Endothelial cell of umbilical vein (primary cell): ENCODE data around the gene CHST14. TPM values are rescaled to one million over a fixed set of nuclear protein-coding genes. Genes with fewer than 3 reads are reported as not detected.

Experiments used
- BruUV-seq: library from RNA; stranded (reverse); fragments of 400-500 nt; replicated peaks from 2 replicates; lab custom pipeline; 2021; lab: Mats Ljungman, UMichigan
- CTCF ChIA-PET: fragments of 300-600, 350-600 bp; sonication (Branson Sonifier 250); formaldehyde crosslinking; loops from one replicate; lab custom pipeline; 2021; ENCODE audit warnings: antibody characterized with exemption, inconsistent platforms; lab: Charles Lee
- POLR2A ChIA-PET: fragments of 300-600, 350-600 bp; sonication (Branson Sonifier 250); formaldehyde crosslinking; loops from one replicate; lab custom pipeline; 2021; ENCODE audit warnings: antibody characterized with exemption, inconsistent platforms; lab: Charles Lee
- DNase-seq: peaks from one replicate; pipeline ENCODE4 v3.0.0-alpha.2; 2011; ENCODE audit warnings: low read depth, low spot score
- FAIRE-seq: peaks from 2 replicates; lab custom pipeline; 2011; peaks lifted over from hg19 to GRCh38; lab: Jason Lieb, UNC
- H2AFZ ChIP-seq: 2 replicates; pipeline ENCODE4 v1.6.0; 2012; ENCODE audit warnings: low read depth, low read length, control low read depth, inconsistent platforms
- H3K27ac ChIP-seq: 2 replicates; pipeline ENCODE4 v1.5.1; 2011; ENCODE audit warnings: low read depth, mild to moderate bottlenecking, control low read depth, low read length, moderate library complexity; ENCODE audit not compliant: insufficient read depth
- H3K27me3 ChIP-seq, 2 experiments: 2 replicates each; pipeline versions ENCODE4 v1.6.0 to v1.6.1; 2011; ENCODE audit warnings: low read length in 2 of 2, mixed read lengths in 1 of 2; ENCODE audit not compliant: control insufficient read depth in 2 of 2, insufficient read depth in 2 of 2
- H3K36me3 ChIP-seq, 2 experiments: 2 replicates in 1 of 2; 3 replicates in 1 of 2; pipeline ENCODE4 v1.5.1; 2011; ENCODE audit warnings: low read length in 2 of 2, mild to moderate bottlenecking in 1 of 2, moderate library complexity in 1 of 2; ENCODE audit not compliant: control insufficient read depth in 2 of 2, insufficient read depth in 2 of 2; ENCODE audit errors: extremely low read depth in 1 of 2
- H3K4me1 ChIP-seq: 3 replicates; pipeline ENCODE4 v1.5.1; 2011; ENCODE audit warnings: mild to moderate bottlenecking, low read length; ENCODE audit not compliant: control insufficient read depth, insufficient read depth; ENCODE audit errors: extremely low read depth
- H3K4me2 ChIP-seq: 2 replicates; pipeline ENCODE4 v1.6.1; 2011; ENCODE audit warnings: low read length, control low read depth, mixed read lengths; ENCODE audit not compliant: insufficient read depth
- H3K4me3 ChIP-seq, 3 experiments: fragments of 200-600 bp in 1 of 3; sonication (generic), shearing (Covaris generic) in 1 of 3; replicated peaks in 1 of 3; 2 replicates each; pipeline ENCODE4 v1.5.1; 2011 to 2016; ENCODE audit warnings: control low read depth in 3 of 3, low read length in 3 of 3, mild to moderate bottlenecking in 2 of 3, inconsistent platforms in 1 of 3, low read depth in 1 of 3, moderate library complexity in 1 of 3; ENCODE audit not compliant: insufficient read depth in 1 of 3
- H3K79me2 ChIP-seq: 2 replicates; pipeline ENCODE4 v1.6.0; 2012; ENCODE audit warnings: low read length, inconsistent platforms; ENCODE audit not compliant: control insufficient read depth, insufficient read depth
- H3K9ac ChIP-seq: replicated peaks from 2 replicates; pipeline ENCODE3; 2011; ENCODE audit warnings: low read length, control low read depth; ENCODE audit not compliant: insufficient read depth; ENCODE audit errors: extremely low read depth
- H3K9me1 ChIP-seq: replicated peaks from 3 replicates; pipeline ENCODE4 v1.6.0; 2011; ENCODE audit warnings: mild to moderate bottlenecking, low read length; ENCODE audit not compliant: control insufficient read depth, insufficient read depth; ENCODE audit errors: extremely low read depth
- H3K9me3 ChIP-seq: replicated peaks from 2 replicates; pipeline ENCODE4 v1.5.1; 2012; ENCODE audit warnings: low read length, inconsistent platforms; ENCODE audit not compliant: control insufficient read depth, insufficient read depth
- H4K20me1 ChIP-seq: replicated peaks from 2 replicates; pipeline ENCODE3; 2011; ENCODE audit warnings: mild to moderate bottlenecking, low read length; ENCODE audit not compliant: control insufficient read depth, insufficient read depth; ENCODE audit errors: extremely low read depth
- EZH2 ChIP-seq: IDR thresholded peaks from 2 replicates; pipeline ENCODE4 v1.6.1; 2012; ENCODE audit warnings: borderline replicate concordance, low read depth, mild to moderate bottlenecking, moderate library complexity, low read length, inconsistent platforms; ENCODE audit not compliant: severe bottlenecking
- FOS ChIP-seq: IDR thresholded peaks from 2 replicates; pipeline ENCODE4 v1.6.1; 2011; ENCODE audit warnings: mild to moderate bottlenecking, low read length, moderate library complexity, borderline replicate concordance; ENCODE audit not compliant: insufficient read depth
- GATA2 ChIP-seq: IDR thresholded peaks from 2 replicates; pipeline ENCODE4 v1.7.0; 2011; ENCODE audit warnings: low read depth, mild to moderate bottlenecking, moderate library complexity, mixed read lengths, low read length; ENCODE audit not compliant: insufficient read length, insufficient read depth
- JUN ChIP-seq: IDR thresholded peaks from 2 replicates; pipeline ENCODE4 v1.6.1; 2011; ENCODE audit warnings: borderline replicate concordance, low read depth; ENCODE audit not compliant: insufficient read length, insufficient read depth
- MYC ChIP-seq: IDR thresholded peaks from one replicate; pipeline ENCODE4 v1.6.1; 2011; ENCODE audit warnings: mild to moderate bottlenecking, low read depth, low read length
- POLR2A ChIP-seq: IDR thresholded peaks from 2 replicates; pipeline ENCODE4 v1.6.1; 2012; ENCODE audit warnings: low read depth, mild to moderate bottlenecking, control low read depth, low read length
- POLR2AphosphoS5 ChIP-seq: IDR thresholded peaks from 2 replicates; pipeline ENCODE4 v1.6.1; 2012; ENCODE audit warnings: low read depth, mild to moderate bottlenecking, control low read depth, low read length, moderate library complexity; ENCODE audit not compliant: insufficient read depth
- dilution Hi-C: fragments of 300-500 bp; cut with MboI; formaldehyde crosslinking; loops from one replicate; pipeline ENCODE4 v1.15.0; 2019; ENCODE audit warnings: low sequenced_read_pairs; ENCODE audit not compliant: extremely low pct_ligation_motif_present
- intact Hi-C: fragments of 100-400 bp; cut with micrococcal nuclease; formaldehyde crosslinking; loops from one replicate; pipeline ENCODE4 v1.10.0; 2022
- polyA plus RNA-seq, 4 experiments: library from polyadenylated mRNA; depleted of rRNA in 3 of 4; stranded (reverse) in 3 of 4; unstranded in 1 of 4; fragments of >200 nt; gene quantifications; 2 replicates each; pipeline versions ENCODE4 v1.2.1 to v1.2.3, GENCODE V29; 2011 to 2012; ENCODE audit warnings: missing spikeins in 1 of 4
- total RNA-seq: library from RNA; stranded (reverse); gene quantifications from 2 replicates; pipeline ENCODE4 v1.2.3, GENCODE V29; 2021
- TF ChIP-seq, protein P1 (sequence below), 2 donors: IDR thresholded peaks; 1 replicate in 1 of 2; 2 replicates in 1 of 2; pipeline ENCODE4 v1.5.1; 2011; ENCODE audit warnings: low read length in 2 of 2, mild to moderate bottlenecking in 2 of 2, moderate library complexity in 2 of 2, control low read depth in 1 of 2, inconsistent platforms in 1 of 2, low read depth in 1 of 2; ENCODE audit not compliant: insufficient read depth in 1 of 2; ENCODE audit errors: extremely low read depth in 1 of 2
- TF ChIP-seq, protein P2 (sequence below): IDR thresholded peaks from 2 replicates; pipeline ENCODE4 v1.6.1; 2011; ENCODE audit not compliant: insufficient read depth, insufficient read length

The CHST14 gene
- total and polyA plus RNA-seq, 2 donors (not counting 3 experiments of a cell fraction or from before 2014, with no cell fraction given) = 35.1 to 49.2 TPM

DNA sequence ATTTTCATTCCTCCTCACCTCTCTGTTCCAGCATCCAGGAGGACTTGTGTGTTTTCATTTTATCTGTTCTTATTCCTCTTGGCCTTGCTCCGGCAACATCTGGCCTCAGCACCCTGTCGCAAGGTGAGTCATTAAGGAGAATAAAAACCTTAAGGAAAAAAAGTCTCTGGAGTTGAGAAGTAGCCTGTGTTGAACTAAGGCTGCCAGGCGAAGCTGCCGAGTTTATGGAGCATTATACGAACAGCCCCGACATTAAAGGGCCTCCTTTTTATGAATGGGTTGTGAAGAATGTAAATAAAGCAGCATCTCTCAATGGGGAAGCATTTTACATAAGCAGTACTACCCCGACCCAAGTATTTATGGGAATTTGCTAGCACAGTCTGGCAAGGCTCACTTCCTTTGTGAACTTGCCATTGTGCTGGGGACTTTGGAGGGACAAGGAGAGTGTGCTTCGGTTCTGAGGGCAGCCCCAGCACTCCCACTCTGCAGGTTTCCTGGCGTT, 25.3 kb upstream of the CHST14 start:
- Histone ChIP-seq H3K4me2 (no peak overlapping the region), H3K27me3 (no peaks in the 10 kb centered on the region), H3K9me1 (no peaks in the 10 kb centered on the region), H2AFZ (no peak overlapping the region), H3K9ac (no peak overlapping the region), H3K4me3 (no peak overlapping the region), H3K36me3 (no peaks in the 10 kb centered on the region), H3K27ac (no peak overlapping the region), H3K9me3 (no peaks in the 10 kb centered on the region), H3K79me2 (peaks cover 33% of the 10 kb centered on the region), H3K4me1 (no peaks in the 10 kb centered on the region), H4K20me1 (peaks cover 2% of the 10 kb centered on the region)
- dilution Hi-C loops = no loop called here
- POLR2A ChIA-PET = no interaction called here
- CTCF ChIA-PET = interaction anchor here (1.5 kb wide), 1 partner anchor 61 kb away, joined by 4 read pairs; no protein-coding TSS in a partner anchor
- BruUV-seq = no TSS peak
- DNase-seq = no peak
- TF ChIP-seq POLR2AphosphoS5 = no peak
- no peak for TF ChIP-seq FOS
- no peak for TF ChIP-seq MYC
- TF ChIP-seq JUN = no peak
- no peak for TF ChIP-seq GATA2
- TF ChIP-seq EZH2 = no peak
- TF ChIP-seq, protein P1, sequence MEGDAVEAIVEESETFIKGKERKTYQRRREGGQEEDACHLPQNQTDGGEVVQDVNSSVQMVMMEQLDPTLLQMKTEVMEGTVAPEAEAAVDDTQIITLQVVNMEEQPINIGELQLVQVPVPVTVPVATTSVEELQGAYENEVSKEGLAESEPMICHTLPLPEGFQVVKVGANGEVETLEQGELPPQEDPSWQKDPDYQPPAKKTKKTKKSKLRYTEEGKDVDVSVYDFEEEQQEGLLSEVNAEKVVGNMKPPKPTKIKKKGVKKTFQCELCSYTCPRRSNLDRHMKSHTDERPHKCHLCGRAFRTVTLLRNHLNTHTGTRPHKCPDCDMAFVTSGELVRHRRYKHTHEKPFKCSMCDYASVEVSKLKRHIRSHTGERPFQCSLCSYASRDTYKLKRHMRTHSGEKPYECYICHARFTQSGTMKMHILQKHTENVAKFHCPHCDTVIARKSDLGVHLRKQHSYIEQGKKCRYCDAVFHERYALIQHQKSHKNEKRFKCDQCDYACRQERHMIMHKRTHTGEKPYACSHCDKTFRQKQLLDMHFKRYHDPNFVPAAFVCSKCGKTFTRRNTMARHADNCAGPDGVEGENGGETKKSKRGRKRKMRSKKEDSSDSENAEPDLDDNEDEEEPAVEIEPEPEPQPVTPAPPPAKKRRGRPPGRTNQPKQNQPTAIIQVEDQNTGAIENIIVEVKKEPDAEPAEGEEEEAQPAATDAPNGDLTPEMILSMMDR (IDR thresholded peaks at IDR 0.05; ENCODE audit: extremely low read depth in 1 of 2, insufficient read depth in 1 of 2, low read depth in 1 of 2, low read length in 2 of 2) = no peak
- TF ChIP-seq POLR2A = no peak
- TF ChIP-seq, protein P2, sequence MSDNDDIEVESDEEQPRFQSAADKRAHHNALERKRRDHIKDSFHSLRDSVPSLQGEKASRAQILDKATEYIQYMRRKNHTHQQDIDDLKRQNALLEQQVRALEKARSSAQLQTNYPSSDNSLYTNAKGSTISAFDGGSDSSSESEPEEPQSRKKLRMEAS = no peak
- no peak for FAIRE-seq
- intact Hi-C loops = no loop called here
